ENCODE results near the gene ZCCHC13.
"Not testable (repeated sequence)": the region's sequence is repeated elsewhere in the genome, so short reads cannot be mapped to it uniquely, and the experiment has no call there.

ZCCHC13 gene

GRCh38 chrX:74304016-74304415, at the start of gene ZCCHC13:
ZCCHC13 (plus strand) TSS chrX:74304180; CDS start chrX:74304267, 87 bp downstream.
- DNase-seq (ENCODE audit: low read depth in 1 of 2, low spot score in 1 of 2), result no peak

GRCh38 chrX:74258111-74258510, 45.9 kb upstream of the ZCCHC13 start:
- DNase-seq (ENCODE audit: low read depth in 1 of 2, low spot score in 1 of 2), result not testable (repeated sequence)

- no peak for DNase-seq (ENCODE audit: low read depth in 1 of 2, low spot score in 1 of 2)
Measured at GRCh38 chrX:74259885-74260491, 44.0 kb upstream of the ZCCHC13 start.

GRCh38 chrX:74262452-74263209, 41.3 kb upstream of the ZCCHC13 start:
- DNase-seq (ENCODE audit: low read depth in 1 of 2, low spot score in 1 of 2), result no peak

- no peak for DNase-seq (ENCODE audit: low read depth in 1 of 2, low spot score in 1 of 2)
Measured at GRCh38 chrX:74270393-74270792, 33.6 kb upstream of the ZCCHC13 start.

- no peak for DNase-seq (ENCODE audit: low read depth in 1 of 2, low spot score in 1 of 2)
Measured at GRCh38 chrX:74272230-74272629, 31.8 kb upstream of the ZCCHC13 start.

- DNase-seq (ENCODE audit: low read depth in 1 of 2, low spot score in 1 of 2), result no peak
Measured at GRCh38 chrX:74274516-74274915, 29.5 kb upstream of the ZCCHC13 start.

- DNase-seq (ENCODE audit: low read depth in 1 of 2, low spot score in 1 of 2), result no peak
Measured at GRCh38 chrX:74277320-74277719, 26.7 kb upstream of the ZCCHC13 start.

- DNase-seq (ENCODE audit: low read depth in 1 of 2, low spot score in 1 of 2), result no peak
Measured at GRCh38 chrX:74277846-74278245, 26.1 kb upstream of the ZCCHC13 start.

GRCh38 chrX:74280759-74281158, 23.2 kb upstream of the ZCCHC13 start:
- no peak for DNase-seq (ENCODE audit: low read depth in 1 of 2, low spot score in 1 of 2)

GRCh38 chrX:74284391-74284952, 19.5 kb upstream of the ZCCHC13 start:
- DNase-seq (ENCODE audit: low read depth in 1 of 2, low spot score in 1 of 2), result no peak

- DNase-seq (ENCODE audit: low read depth in 1 of 2, low spot score in 1 of 2), result no peak
Measured at GRCh38 chrX:74286950-74287740, 16.8 kb upstream of the ZCCHC13 start.

GRCh38 chrX:74291577-74291963, 12.4 kb upstream of the ZCCHC13 start:
- DNase-seq (ENCODE audit: low read depth in 1 of 2, low spot score in 1 of 2), result no peak

GRCh38 chrX:74291964-74292807, 11.8 kb upstream of the ZCCHC13 start:
- DNase-seq (ENCODE audit: low read depth in 1 of 2, low spot score in 1 of 2), result peak; percentile 59 to 62

GRCh38 chrX:74292808-74293123, 11.2 kb upstream of the ZCCHC13 start:
- DNase-seq (ENCODE audit: low read depth in 1 of 2, low spot score in 1 of 2), result no peak

- DNase-seq (ENCODE audit: low read depth in 1 of 2, low spot score in 1 of 2), result peak; percentile 17 to 44
Measured at GRCh38 chrX:74293343-74293946, 10.5 kb upstream of the ZCCHC13 start.

- no peak for DNase-seq (ENCODE audit: low read depth in 1 of 2, low spot score in 1 of 2)
Measured at GRCh38 chrX:74295101-74295500, 8.9 kb upstream of the ZCCHC13 start.

GRCh38 chrX:74297766-74298165, 6.2 kb upstream of the ZCCHC13 start:
- DNase-seq (ENCODE audit: low read depth in 1 of 2, low spot score in 1 of 2), result no peak

GRCh38 chrX:74300869-74301268, 3.1 kb upstream of the ZCCHC13 start:
- DNase-seq (ENCODE audit: low read depth in 1 of 2, low spot score in 1 of 2), result no peak

- DNase-seq (ENCODE audit: low read depth in 1 of 2, low spot score in 1 of 2), result no peak
Measured at GRCh38 chrX:74318672-74319071, 14.7 kb downstream of the ZCCHC13 start.

Measured in stimulated activated CD4-positive, alpha-beta T cell treated with anti-CD3 and anti-CD28 coated beads, Interleukin-15, amount 100 ng/mL, for 1 hour (primary cell).